CD14-positive monocyte (primary cell): ENCODE measurements around the gene PLPP2. TPM values are rescaled to one million over a fixed set of nuclear protein-coding genes. Genes with fewer than 3 reads are reported as not detected.

Experiments
- DNase-seq, 3 donors: peaks; one replicate each; pipeline ENCODE4 v3.0.0-alpha.2; 2011 to 2022
- H2AFZ ChIP-seq: 2 replicates; pipeline ENCODE4 v1.6.0; 2012; ENCODE audit warnings: mild to moderate bottlenecking, low read depth, low read length, inconsistent platforms; ENCODE audit not compliant: insufficient read depth, poor library complexity, severe bottlenecking
- H3K27ac ChIP-seq, 2 donors: 1 replicate in 1 of 2; 2 replicates in 1 of 2; pipeline ENCODE4 v1.5.1; 2012 to 2013; ENCODE audit warnings: low read length in 2 of 2, control low read depth in 1 of 2, inconsistent platforms in 1 of 2, low read depth in 1 of 2, mild to moderate bottlenecking in 1 of 2
- H3K27me3 ChIP-seq, 2 donors: one replicate each; pipeline versions ENCODE4 v1.6.0 to v1.6.1; 2011 to 2013; ENCODE audit warnings: low read length in 2 of 2; ENCODE audit not compliant: control insufficient read depth in 2 of 2, insufficient read depth in 2 of 2
- H3K36me3 ChIP-seq, 2 donors: replicated peaks in 1 of 2; 1 replicate in 1 of 2; 2 replicates in 1 of 2; pipeline versions ENCODE4 v1.5.1 to v1.6.1; 2012 to 2013; ENCODE audit warnings: low read length in 2 of 2, control low read depth in 1 of 2, inconsistent platforms in 1 of 2, mild to moderate bottlenecking in 1 of 2; ENCODE audit not compliant: insufficient read depth in 2 of 2, control insufficient read depth in 1 of 2
- H3K4me1 ChIP-seq, 2 donors: 1 replicate in 1 of 2; 2 replicates in 1 of 2; pipeline versions ENCODE4 v1.5.1 to v1.6.1; 2012 to 2013; ENCODE audit warnings: low read length in 2 of 2, control low read depth in 1 of 2, inconsistent platforms in 1 of 2, mild to moderate bottlenecking in 1 of 2, moderate library complexity in 1 of 2; ENCODE audit not compliant: insufficient read depth in 2 of 2, control insufficient read depth in 1 of 2
- H3K4me2 ChIP-seq: replicated peaks from 2 replicates; pipeline ENCODE3; 2012; ENCODE audit warnings: low read length, moderate library complexity, mild to moderate bottlenecking; ENCODE audit not compliant: poor library complexity, severe bottlenecking; ENCODE audit errors: extremely low read depth
- H3K4me3 ChIP-seq, 3 experiments: fragments of 200-600 bp in 1 of 3; sonication (generic) in 1 of 3; replicated peaks in 1 of 3; 1 replicate in 2 of 3; 2 replicates in 1 of 3; pipeline ENCODE4 v1.5.1; 2011 to 2013; ENCODE audit warnings: low read length in 3 of 3, mild to moderate bottlenecking in 3 of 3, control low read depth in 2 of 3, low read depth in 2 of 3, inconsistent platforms in 1 of 3, moderate library complexity in 1 of 3
- H3K79me2 ChIP-seq: 2 replicates; pipeline ENCODE4 v1.6.0; 2012; ENCODE audit warnings: mild to moderate bottlenecking, control low read depth, inconsistent platforms, low read length, moderate library complexity; ENCODE audit not compliant: insufficient read depth
- H3K9ac ChIP-seq: 2 replicates; pipeline ENCODE4 v1.6.0; 2017; ENCODE audit warnings: low read length, mild to moderate bottlenecking; ENCODE audit not compliant: insufficient read depth, poor library complexity, severe bottlenecking
- H3K9me3 ChIP-seq, 2 donors: replicated peaks in 1 of 2; 1 replicate in 1 of 2; 2 replicates in 1 of 2; pipeline versions ENCODE4 v1.5.1 to v1.6.1; 2012 to 2013; ENCODE audit warnings: low read length in 2 of 2, control low read depth in 1 of 2; ENCODE audit not compliant: control insufficient read depth in 1 of 2, insufficient read depth in 1 of 2
- H4K20me1 ChIP-seq: 2 replicates; pipeline ENCODE4 v1.6.0; 2012; ENCODE audit warnings: mild to moderate bottlenecking, low read length, control low read depth, moderate library complexity; ENCODE audit not compliant: insufficient read depth
- H3K27ac Mint-ChIP-seq, 7 donors: one replicate each; pipeline ENCODE4 v1.8.0; 2020; ENCODE audit warnings: mild to moderate bottlenecking in 7 of 7, mixed read lengths in 7 of 7, moderate library complexity in 6 of 7, inconsistent platforms in 2 of 7
- H3K27me3 Mint-ChIP-seq, 3 donors: one replicate each; pipeline ENCODE4 v1.8.0; 2021 to 2022; ENCODE audit warnings: low read depth in 3 of 3, mild to moderate bottlenecking in 3 of 3, mixed read lengths in 3 of 3, moderate library complexity in 3 of 3, inconsistent platforms in 1 of 3
- H3K36me3 Mint-ChIP-seq, 2 donors: one replicate each; pipeline ENCODE4 v1.8.0; 2020; ENCODE audit warnings: mixed read lengths in 2 of 2, inconsistent platforms in 1 of 2, mild to moderate bottlenecking in 1 of 2
- H3K4me1 Mint-ChIP-seq: one replicate; pipeline ENCODE4 v1.8.0; 2020; ENCODE audit warnings: mild to moderate bottlenecking, mixed read lengths
- H3K4me3 Mint-ChIP-seq, 2 donors: one replicate each; pipeline ENCODE4 v1.8.0; 2020; ENCODE audit warnings: mild to moderate bottlenecking in 2 of 2, mixed read lengths in 2 of 2, moderate library complexity in 1 of 2
- H3K9me3 Mint-ChIP-seq, 7 donors: one replicate each; pipeline ENCODE4 v1.8.0; 2020 to 2022; ENCODE audit warnings: mixed read lengths in 7 of 7, mild to moderate bottlenecking in 6 of 7, moderate library complexity in 6 of 7, inconsistent platforms in 2 of 7
- WGBS: methylation state at CpG from one replicate; pipeline ENCODE4 v1.1.5; 2013; ENCODE audit warnings: missing lambda C conversion rate; ENCODE audit not compliant: insufficient coverage; 5-methylcytosine and 5-hydroxymethylcytosine counted together
- intact Hi-C, 2 donors: fragments of 100-400 bp; cut with micrococcal nuclease; formaldehyde crosslinking; loops; one replicate each; pipeline versions ENCODE4 v1.15.0 to v1.15.1; 2023
- polyA plus RNA-seq, 3 donors: library from polyadenylated mRNA; depleted of rRNA in 1 of 3; unstranded in 2 of 3; stranded (reverse) in 1 of 3; fragments of 300-500 nt in 2 of 3; fragments of >200 nt in 1 of 3; fragmentation: Illumina TruSeq in 2 of 3; gene quantifications; 1 replicate in 2 of 3; 2 replicates in 1 of 3; pipeline ENCODE4 v1.2.3, GENCODE V29; 2012 to 2021
- TF ChIP-seq, protein P1 (sequence below): fragments of 200-600 bp; IDR thresholded peaks from one replicate; pipeline ENCODE4 v1.8.0; 2022; ENCODE audit warnings: antibody characterized with exemption, mild to moderate bottlenecking

PLPP2 gene
- polyA plus RNA-seq, 3 donors, result 0.01 TPM; not detected in 2

DNA sequence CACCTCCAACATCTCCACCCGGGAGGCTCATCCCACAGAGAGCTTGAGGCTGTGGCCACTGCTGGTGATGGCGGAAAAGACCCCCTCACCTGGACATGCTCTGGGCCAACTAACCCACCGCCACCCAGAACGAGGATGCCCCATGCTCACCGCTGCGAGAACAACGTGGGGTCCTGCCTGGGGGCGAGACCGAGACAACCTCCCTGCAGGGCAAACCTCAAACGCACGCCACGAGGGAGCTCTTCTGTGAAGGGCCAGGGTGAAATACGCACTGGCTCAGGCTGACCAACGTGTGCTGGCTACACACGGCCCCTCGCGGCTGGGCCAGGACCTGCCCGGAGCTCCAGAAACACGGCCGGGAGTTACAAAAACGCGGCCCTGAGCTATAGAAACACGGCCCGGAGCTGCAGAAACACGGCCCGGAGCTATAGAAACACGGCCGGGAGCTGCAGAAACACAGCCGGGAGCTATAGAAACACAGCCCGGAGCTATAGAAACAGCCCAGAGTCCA is 19.0 kb upstream of the PLPP2 start:
- no peak overlapping the region for H3K27ac ChIP-seq
- no peaks in the 10 kb centered on the region for H3K9me3 Mint-ChIP-seq
- H3K4me2 ChIP-seq, result no peak overlapping the region
- intact Hi-C loops, result no loop called here
- H3K27me3 Mint-ChIP-seq, result peaks cover 1 to 2% (median 2%) of the 10 kb centered on the region in 3 donors
- 93% methylated on average over 29 of the region's 30 CpGs for WGBS
- no peak overlapping the region for H2AFZ ChIP-seq
- H3K79me2 ChIP-seq, result peaks cover 2% of the 10 kb centered on the region
- H3K4me1 Mint-ChIP-seq, result no peaks in the 10 kb centered on the region
- peak overlapping the region in 1 of 7 donors; percentile 30 for H3K27ac Mint-ChIP-seq
- H3K4me3 Mint-ChIP-seq, result no peak overlapping the region
- DNase-seq, result no peak
- H3K27me3 ChIP-seq, result no peaks in the 10 kb centered on the region
- no peaks in the 10 kb centered on the region for H3K4me1 ChIP-seq
- H3K9me3 ChIP-seq, result no peaks in the 10 kb centered on the region
- H3K9ac ChIP-seq, result no peak overlapping the region
- no peak overlapping the region for H3K4me3 ChIP-seq
- H3K36me3 Mint-ChIP-seq, result peaks cover 65 to 78% of the 10 kb centered on the region in 2 donors
- H4K20me1 ChIP-seq, result peaks cover 75% of the 10 kb centered on the region
- peaks cover 79 to 95% of the 10 kb centered on the region in 2 donors for H3K36me3 ChIP-seq
- TF ChIP-seq, protein P1, sequence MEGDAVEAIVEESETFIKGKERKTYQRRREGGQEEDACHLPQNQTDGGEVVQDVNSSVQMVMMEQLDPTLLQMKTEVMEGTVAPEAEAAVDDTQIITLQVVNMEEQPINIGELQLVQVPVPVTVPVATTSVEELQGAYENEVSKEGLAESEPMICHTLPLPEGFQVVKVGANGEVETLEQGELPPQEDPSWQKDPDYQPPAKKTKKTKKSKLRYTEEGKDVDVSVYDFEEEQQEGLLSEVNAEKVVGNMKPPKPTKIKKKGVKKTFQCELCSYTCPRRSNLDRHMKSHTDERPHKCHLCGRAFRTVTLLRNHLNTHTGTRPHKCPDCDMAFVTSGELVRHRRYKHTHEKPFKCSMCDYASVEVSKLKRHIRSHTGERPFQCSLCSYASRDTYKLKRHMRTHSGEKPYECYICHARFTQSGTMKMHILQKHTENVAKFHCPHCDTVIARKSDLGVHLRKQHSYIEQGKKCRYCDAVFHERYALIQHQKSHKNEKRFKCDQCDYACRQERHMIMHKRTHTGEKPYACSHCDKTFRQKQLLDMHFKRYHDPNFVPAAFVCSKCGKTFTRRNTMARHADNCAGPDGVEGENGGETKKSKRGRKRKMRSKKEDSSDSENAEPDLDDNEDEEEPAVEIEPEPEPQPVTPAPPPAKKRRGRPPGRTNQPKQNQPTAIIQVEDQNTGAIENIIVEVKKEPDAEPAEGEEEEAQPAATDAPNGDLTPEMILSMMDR, result no peak

DNA sequence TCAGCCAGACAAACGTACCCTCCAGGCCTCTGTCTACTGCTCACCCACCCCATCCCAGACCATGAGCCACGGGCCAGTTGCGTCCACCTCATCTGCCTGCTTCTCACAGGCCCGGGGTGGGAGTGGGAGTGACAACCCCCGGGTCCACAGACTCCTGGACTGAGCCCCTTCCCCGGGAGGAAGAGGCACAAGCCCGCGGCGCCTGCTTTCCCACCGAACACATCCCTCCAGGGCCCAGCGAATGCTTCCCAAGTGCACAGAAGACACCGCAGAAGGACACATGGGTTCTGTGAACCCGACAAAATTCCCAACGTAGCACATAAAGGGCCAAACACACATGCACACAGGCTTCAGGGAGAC is 18.0 kb upstream of the PLPP2 start:
- H3K9me3 ChIP-seq, result no peaks in the 10 kb centered on the region
- WGBS, result 95% methylated on average over 12 of the region's 14 CpGs
- H3K4me3 ChIP-seq, result no peak overlapping the region
- H3K27me3 ChIP-seq, result no peaks in the 10 kb centered on the region
- H3K9me3 Mint-ChIP-seq, result no peaks in the 10 kb centered on the region
- peaks cover 57 to 73% of the 10 kb centered on the region in 2 donors for H3K36me3 Mint-ChIP-seq
- no peaks in the 10 kb centered on the region for H3K4me1 ChIP-seq
- H2AFZ ChIP-seq, result no peak overlapping the region
- H3K27me3 Mint-ChIP-seq, result peaks cover 0 to 1% (median 0%) of the 10 kb centered on the region in 3 donors
- peaks cover 2% of the 10 kb centered on the region for H3K79me2 ChIP-seq
- H3K27ac ChIP-seq, result no peak overlapping the region
- H3K4me3 Mint-ChIP-seq, result no peak overlapping the region
- H3K36me3 ChIP-seq, result peaks cover 72 to 87% of the 10 kb centered on the region in 2 donors
- H3K9ac ChIP-seq, result no peak overlapping the region
- intact Hi-C loops, result no loop called here
- H3K27ac Mint-ChIP-seq, result peak overlapping the region in 2 of 7 donors; percentile 46 to 60
- DNase-seq, result no peak
- TF ChIP-seq, protein P1, result no peak
- peaks cover 78% of the 10 kb centered on the region for H4K20me1 ChIP-seq
- no peak overlapping the region for H3K4me2 ChIP-seq
- H3K4me1 Mint-ChIP-seq, result no peaks in the 10 kb centered on the region
